ENCODE results near the gene PTP4A2.
A peak's percentile ranks its signal among the peaks of the same experiment; 100 is the strongest.
"Not testable (repeated sequence)": the region's sequence is repeated elsewhere in the genome, so short reads cannot be mapped to it uniquely, and the experiment has no call there.

PTP4A2 gene

DNA sequence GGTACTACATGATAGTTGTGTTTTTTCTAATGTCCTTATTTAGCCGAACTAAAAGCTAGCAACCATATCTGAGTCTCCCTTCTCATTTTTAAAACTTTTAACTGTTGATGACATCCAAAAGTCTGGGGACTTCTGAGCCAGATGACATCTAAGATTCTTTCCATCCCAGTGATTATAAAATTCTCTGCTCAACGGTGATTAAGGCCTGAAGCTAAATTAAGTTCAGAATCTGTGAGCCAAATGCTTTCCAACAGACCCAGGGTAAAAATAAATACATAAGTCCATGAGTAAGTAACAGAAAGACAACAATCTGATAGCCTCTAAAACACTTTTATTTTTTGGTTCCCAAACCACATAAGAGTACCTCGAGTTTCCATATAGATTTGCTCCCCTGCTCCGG is 13.1 kb upstream of the PTP4A2 start:
- DNase-seq (ENCODE audit: low read depth in 2 of 2): no peak

DNA sequence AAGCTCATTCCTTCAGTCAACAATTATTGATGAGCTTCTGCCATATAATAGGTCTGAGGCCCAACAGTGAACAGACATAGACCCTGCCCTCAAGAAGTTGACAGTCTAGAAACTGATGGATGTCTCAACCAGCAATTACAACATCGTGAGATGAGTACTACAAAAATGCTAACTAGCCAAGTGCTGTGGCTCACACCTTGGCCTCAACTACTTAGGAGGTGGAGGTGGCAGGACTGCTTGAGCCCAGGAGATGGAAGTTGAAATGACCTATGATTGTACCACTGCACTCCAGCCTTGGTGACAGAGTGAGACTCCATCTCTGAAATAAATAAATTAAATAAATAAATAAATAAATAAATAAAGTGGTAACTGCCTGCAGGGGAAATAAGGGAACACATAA is 11.7 kb upstream of the PTP4A2 start:
- no peak for DNase-seq (ENCODE audit: low read depth in 2 of 2)

DNA sequence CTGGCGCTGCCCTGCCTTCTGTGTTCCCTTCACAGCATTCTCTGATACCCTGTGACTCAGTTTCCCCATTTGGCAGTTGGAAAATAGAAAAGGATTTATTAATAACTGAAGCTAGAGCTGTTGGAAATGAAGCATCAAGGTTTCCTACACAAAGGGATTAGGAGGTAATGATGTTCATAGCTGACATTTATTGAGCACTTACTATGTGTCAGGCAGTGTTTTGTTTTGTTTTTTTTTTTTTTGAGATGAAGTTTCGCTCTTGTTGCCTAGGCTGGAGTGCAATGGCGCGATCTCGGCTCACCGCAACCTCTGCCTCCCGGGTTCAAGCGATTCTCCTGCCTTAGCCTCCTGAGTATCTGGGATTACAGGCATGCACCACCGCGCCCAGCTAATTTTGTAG is 7.5 kb upstream of the PTP4A2 start:
- DNase-seq (ENCODE audit: low read depth in 2 of 2): not testable (repeated sequence)

DNA sequence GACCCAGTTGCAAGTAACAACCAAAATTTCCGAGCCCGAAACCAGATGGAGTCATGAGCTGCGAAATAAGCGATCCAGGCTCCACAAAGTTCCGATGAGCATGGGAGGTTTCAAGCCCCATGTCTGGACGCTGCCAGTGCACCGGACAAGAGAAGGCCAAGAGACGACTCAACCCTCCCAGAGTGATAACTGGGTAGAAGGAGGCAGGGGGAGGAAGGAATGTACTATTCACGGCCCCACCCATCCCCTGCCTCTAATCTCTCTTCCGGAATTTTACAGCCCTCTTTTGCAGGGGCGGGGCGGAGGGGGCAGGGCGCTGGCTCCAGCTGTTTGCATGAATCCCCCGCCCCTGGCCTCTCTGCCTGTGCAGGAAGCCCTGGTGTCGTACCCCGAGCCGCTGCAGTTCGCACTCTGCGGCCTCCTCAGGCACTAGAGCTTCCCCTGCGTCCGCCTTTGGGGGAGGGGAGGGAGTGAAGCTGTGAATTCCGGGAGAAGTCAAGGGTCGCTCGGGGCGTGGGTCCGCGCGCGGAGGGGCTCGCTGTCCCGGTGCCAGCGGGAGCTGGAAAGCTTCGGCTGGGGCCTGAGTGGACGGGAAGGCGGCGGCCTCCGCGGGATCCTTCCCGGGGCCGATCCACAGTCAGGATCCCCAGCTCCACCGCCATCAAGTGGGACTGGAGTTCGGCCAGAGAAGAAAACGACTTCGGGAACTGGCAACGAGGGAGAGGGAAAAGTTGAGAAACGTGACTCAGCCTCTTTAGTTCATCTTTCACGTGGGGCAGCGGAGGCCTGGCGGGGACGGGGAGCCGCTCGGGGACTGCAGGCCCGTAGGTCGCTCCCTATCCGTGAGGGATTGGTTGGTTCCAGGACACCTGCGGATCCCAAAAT is 6.3 kb upstream of the PTP4A2 start:
- peak; percentile 57 to 68 for DNase-seq (ENCODE audit: low read depth in 2 of 2)

DNA sequence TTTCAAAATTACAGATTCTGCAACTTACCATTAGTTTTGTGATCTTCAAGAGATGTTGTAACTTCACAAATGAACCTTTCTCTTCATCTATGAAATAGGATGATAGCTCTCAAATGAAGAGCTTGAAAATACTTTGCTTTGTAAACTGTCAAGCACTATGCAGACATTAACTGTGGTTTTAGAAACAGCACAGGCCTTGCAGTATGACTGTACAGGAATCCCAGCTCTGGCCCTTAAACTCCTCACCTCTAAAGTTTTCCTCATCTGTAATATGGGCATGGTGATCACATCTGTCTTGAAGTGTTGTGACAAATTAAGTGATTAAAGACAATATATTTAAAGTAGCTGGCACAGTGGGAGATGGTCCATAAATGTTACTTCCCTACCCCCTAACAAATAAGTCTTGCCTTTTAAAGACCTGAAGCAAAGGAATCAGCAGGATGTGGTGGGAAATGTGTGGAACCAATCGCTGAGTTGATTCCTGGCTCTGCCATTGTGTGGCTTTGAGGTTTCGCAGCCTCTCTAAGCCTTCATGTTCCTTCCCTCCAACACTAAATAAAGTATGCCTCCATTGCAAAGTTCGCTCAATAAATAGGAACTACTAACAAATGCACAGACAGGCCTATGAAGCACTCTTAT is 5.5 kb upstream of the PTP4A2 start:
- no peak for DNase-seq (ENCODE audit: low read depth in 2 of 2)

DNA sequence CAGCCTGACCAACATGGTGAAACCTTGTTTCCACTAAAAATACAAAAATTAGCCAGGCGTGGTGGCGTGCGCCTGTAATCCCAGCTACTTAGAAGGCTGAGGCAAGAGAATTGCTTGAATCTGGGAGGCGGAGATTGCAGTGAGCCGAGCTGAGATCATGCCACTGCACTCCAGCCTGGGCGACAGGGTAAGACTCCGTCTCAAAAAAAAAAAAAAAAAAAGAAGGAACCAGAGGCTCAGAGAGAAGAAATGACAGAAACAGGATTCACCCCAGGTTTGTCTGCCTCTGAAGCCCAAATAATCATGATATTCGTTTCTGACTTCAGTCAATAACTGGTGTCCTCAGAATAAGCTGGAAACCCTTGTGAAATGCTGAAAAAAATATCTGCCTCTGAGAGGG is 3.9 kb upstream of the PTP4A2 start:
- not testable (repeated sequence) for DNase-seq (ENCODE audit: low read depth in 2 of 2)

DNA sequence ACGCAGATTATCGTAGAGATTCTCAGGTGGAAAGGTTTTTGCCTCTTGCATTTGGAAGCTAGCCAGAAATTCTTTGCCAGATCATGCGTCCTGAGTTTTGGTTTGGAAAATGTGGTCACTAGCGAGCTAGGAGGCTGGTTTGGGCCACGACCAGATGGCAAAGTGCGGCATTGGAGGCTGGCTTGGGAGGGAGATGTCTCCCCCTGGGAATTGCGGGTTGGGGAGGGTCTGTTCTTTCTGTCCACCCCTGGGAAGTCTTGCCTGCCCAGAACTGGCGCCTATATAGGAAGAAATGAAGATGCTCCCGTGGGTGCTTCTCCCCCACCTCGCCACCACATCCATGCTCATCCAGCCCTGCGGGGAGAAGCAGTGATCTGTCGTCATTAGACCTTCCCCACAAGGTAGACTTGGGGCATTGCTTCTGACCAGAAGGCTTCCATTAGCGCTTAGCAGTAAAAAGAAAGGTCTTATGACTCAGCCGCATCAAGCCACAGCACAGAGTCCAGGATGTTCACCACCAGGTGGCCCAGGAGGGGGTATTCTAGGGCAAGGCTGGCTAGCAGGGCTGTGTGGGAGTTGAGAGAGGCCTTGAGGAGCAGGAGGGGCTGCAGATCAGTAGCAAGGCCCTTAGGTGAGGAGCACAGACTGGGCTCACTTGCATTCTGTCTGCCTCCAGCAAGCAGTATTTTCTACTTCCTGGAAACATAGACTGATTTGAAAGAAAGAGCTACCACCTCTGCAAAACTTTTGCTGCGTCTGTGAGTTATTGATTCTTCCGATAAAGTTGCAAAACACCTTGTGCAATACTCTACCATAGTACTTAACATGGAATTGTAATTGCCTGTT is 1.5 kb upstream of the PTP4A2 start:
- DNase-seq (ENCODE audit: low read depth in 2 of 2): peak; percentile 67 to 72

DNA sequence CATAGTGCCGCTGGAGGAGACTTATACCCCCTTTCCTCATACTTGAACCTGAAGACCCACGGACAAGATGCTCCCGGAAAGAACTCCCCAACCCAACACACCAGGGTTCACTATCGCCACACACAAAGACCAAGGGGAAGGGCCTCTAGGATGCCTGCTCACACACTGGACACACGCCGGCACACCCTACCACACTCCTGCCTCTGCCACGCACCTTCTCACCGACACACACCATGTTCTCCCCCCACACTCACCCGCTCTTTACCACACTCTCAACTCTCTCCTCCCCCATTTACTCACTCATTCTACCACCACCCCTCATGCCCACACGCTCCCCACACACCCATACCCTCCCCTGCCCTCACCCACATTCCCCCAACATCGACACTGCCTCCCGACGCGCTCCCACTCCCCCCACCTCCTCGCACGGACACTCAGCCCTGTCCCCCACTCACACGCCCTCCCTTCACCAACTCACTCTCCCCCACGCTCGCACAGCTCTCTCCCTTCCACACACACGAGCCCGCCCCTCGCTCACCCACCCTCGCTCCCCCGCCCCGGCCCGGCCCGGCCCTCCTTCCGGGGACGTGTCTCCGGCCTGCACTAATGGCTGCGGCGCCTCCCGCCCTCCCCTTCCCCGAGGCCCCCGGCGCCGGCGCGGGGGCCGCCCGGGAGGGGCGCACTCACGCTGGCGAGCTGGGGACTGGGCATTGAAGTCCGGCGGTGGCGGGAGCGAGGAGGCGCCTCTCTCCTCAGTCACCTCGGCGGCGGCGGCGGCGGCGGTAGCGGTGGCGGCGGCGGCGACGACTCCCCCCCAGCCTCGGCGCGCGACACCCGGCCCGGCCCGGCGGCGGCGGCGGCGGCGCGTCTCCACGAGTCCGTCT is 626 bp downstream of the PTP4A2 start:
- DNase-seq (ENCODE audit: low read depth in 2 of 2): peak; percentile 74 to 86

DNA sequence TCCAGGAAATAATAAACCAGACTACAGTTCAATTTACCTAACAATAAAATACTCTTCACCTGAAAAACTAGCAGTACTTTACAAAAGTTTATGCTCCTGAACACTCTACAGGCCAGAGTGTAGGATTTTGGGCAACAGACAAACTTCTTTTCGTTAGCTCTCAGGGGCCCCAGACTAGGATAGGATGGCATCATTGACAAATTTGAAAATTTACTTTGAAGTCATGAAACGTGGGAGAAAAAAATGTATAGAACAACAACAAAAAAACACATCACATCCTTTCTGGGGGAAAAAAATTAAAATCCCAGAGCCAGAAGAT is 1.2 kb downstream of the PTP4A2 start:
- no peak for DNase-seq (ENCODE audit: low read depth in 2 of 2)

DNA sequence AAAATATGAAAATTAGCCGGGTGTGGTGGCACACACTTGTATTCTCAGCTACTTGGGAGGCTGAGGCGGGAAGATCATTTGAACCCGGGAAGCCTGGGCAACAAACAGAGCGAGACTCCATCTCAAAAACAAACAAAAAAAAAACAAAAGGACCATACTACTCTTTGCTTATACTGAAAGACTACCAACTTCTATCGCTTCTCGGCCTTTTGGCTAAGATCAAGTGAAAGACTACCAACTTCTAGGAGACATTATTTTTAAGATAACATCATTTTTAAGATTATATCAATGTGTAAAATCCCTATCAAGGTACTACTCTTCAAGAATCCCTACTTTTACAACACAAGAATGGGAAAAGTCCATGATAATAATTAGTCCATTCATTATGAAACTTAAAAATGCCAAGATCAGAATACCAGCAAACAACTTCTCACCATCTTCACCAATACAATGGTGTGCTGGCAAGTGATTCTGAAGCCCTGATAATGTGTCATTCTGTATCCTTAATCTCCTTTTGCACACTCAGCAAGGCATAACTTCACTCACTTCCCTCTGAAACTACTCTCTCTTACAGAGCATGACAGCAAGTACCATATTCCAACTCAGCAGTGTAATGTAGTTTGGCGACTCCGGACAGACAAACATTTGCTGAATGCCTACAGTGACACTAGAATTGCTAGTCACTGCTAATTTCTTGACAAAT is 1.7 kb downstream of the PTP4A2 start:
- no peak for DNase-seq (ENCODE audit: low read depth in 2 of 2)

DNA sequence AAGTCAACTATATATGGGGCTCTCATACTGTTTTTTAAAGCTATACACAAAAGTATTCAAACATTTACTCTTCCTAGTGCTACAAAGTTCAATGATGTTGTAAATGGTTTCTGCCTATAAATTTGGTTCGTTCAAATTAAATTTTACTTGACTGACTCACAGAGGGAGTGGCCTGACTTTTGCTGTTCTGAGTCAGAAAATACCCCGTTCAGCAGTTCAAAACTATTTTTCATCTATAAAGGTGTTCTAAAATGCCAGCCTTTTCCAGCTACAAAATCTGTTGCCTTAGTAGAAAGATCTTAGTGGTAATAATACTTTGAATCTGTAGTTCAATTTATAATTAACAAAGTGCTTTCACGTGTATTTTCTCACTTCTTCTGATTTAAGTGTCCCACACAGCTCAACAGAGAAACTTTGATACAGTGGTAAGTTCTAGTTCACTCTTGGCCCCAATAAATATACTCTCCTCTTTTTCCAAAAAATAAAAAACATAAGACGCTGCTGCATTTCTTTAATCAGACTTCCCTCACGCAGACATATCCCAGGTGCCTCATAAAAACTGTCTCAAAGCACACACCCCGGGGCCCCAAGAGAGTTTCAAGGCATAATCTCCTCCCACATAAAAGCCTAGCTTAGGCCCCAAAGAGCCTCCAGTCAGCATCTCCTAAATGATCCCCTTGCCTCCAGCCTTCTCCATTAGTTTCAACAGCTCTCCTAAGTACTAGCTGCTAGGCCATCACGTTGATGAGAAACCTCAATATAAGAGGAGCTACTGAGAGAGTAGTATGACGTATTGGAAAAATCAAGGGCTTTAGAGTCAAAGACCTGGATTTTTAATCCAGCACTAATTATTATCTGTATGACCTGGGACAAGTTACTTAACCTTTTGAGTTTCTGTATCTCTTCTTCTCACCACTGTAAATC is 3.2 kb downstream of the PTP4A2 start:
- no peak for DNase-seq (ENCODE audit: low read depth in 2 of 2)

DNA sequence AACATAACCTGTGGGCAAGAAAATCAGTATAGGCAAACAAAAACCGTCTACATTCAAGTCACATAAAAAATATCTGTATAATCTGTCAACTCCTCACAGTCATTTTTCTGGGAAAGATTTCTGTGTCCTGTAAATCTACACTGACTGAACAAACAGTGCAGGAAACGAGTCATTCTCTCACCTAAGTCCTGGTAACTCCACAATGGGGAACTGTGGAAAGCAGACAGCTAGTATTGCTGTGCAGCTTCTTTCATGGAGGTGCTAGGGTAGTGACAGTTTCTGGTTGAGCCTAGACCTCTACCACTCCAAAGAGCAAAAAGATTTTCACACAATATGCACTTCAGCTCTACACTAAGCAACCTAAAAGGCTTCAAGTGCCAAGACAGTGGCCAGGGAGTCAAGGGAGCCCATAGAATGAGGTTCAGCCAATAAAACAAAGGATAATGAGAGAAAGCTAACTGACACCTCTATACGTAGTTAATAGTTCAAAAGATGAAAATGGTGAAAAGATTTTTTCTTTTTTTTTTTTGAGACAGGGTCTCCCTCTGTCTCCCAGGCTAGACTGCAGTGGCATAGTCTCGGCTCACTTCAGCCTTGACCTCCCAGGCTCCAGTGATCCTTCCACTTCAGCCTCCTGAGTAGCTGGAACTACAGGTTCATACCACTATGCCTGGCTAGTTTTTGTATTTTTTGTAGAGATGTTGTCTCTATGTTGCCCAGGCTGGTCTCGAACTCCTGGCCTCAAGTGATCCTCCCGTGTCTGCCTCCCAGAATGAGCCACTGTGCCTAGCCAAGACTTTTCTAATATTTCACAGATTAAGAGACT is 5.5 kb downstream of the PTP4A2 start:
- DNase-seq (ENCODE audit: low read depth in 2 of 2): no peak

DNA sequence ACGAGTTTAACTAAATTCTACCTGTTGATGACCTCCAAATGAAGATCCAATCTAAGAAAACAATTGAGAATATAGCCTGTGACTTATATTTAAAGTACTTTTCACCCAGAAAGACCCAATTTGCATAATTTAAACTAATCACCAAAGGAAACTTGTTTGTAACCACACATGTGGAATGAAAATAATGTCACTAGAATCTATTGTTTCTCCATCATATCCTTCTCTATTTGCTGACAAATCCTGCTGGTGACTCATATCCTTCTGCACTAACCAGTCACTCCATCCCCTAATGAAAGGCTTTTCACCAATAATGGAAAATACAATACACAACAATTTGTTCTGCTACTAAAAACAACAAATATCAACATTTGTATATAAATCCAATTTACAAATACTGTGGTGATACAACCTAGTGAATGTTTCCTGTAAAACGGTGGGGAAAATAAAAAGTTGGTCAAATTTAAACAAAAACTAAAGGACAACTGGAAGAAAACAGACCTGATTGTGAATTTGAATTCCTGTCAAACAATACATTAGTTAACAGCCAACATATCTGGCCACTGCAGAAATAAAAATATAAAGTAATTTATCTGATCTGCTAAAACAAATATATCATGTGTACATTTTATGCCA is 6.5 kb downstream of the PTP4A2 start:
- no peak for DNase-seq (ENCODE audit: low read depth in 2 of 2)

DNA sequence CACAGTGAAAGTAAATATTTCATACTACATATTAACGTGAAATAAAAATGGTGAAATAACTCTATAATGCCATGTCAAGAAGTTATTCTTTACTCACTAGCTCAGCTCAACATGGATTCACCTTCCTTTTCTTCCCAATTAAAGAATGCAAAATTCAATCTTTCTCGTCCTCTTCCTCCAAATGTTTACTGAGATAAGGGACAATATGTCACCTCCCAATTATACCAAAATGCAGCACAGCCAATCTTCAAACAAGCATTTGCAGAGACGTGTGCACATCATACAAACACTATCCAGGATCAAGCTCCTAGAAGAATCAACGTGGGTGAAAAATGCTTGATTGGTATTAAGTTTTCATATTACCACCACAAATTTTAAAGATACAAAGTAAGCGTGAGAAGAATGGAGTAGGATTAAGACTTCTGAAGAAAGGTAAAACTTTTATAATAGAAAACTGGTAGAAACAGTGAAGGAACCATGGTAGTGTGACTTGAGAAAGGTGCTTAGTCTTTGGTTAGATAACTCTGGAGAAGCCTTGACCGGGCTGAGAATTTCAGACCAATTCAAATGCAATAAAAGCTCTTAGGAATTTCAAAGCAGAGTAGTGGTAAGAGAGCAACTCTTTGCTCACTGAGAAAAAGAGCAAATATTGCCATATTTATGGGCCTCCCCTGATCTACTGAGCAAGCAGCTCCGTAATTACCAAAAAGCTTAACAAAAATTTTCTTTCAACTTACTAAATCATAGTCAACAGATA is 7.2 kb downstream of the PTP4A2 start:
- DNase-seq (ENCODE audit: low read depth in 2 of 2): no peak

DNA sequence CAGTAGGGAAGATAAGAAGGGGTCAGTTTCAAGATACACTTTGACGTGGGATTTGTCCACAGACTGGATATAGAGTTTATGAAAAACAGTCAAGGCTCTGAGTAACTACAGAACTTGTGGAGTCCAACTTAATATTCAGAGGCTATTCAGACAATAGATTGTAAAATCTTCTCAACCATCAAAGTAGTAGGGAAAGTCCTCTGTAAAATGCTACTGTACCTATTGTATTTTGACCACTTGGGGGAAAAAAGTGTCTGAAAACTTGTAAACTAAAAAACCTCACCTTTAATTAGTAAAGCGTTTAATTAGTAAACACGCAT is 10.5 kb downstream of the PTP4A2 start:
- DNase-seq (ENCODE audit: low read depth in 2 of 2): no peak

DNA sequence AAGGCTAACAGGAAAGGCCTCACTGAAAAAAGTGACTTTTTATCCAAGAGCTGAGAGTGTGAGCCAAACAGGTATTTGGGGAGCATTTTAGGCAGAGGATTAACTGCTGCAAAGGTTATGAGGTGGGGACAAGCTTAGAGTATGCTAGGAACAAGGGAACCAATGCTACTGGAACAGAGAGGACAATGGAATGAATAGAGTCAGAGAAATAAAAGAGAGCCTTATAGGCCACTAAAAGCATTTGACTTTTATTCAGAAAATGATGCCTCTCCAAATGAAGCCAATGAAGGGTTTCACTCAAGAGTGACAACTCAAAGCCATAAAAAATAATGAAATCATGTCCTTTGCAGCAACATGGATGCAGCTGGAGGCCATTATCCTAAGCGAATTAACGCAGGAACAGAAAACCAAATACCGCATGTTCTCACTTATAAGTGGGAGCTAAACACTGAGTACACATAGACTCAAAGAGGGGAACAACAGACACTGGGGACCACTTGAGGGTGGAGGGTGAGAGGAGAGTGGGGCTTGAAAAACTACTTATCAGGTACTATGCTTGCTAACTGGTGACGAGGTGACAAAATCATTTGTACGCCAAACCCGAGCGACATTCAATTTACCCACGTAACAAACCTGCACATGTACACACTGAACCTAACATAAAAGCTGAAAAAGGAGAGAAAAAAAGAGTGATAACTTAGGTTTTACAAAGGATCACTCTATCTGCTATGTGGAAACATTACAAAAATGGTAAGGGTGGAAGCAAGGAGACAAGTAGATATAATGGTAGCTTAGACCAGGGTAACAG is 11.1 kb downstream of the PTP4A2 start:
- DNase-seq (ENCODE audit: low read depth in 2 of 2): no peak

DNA sequence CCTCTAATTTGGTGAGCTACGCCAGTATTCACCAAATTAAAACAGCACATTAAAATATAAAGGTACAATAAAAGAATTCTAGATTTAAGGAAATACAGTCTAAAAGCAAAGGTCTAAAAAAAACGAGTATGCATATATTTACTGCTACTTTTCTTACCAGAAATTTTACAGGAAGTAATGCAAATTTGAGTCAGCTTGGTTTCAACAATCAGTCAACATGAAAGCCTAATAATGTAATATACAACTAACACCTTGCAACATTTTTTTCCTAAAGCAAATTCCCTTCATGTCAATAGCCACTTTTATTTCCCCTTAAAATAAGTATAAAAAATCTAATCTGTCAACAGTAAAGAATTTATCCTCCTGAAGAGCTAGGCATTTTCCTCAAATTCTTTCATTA is 11.9 kb downstream of the PTP4A2 start:
- no peak for DNase-seq (ENCODE audit: low read depth in 2 of 2)
